Endothelial cell of umbilical vein (primary cell): ENCODE data around the gene COL17A1. TPM values are rescaled to one million over a fixed set of nuclear protein-coding genes. Genes with fewer than 3 reads are reported as not detected.

ENCODE experiments used
- BruUV-seq: library from RNA; stranded (reverse); fragments of 400-500 nt; replicated peaks from 2 replicates; lab custom pipeline; 2021; lab: Mats Ljungman, UMichigan
- CTCF ChIA-PET: fragments of 300-600, 350-600 bp; sonication (Branson Sonifier 250); formaldehyde crosslinking; loops from one replicate; lab custom pipeline; 2021; ENCODE audit warnings: antibody characterized with exemption, inconsistent platforms; lab: Charles Lee
- POLR2A ChIA-PET: fragments of 300-600, 350-600 bp; sonication (Branson Sonifier 250); formaldehyde crosslinking; loops from one replicate; lab custom pipeline; 2021; ENCODE audit warnings: antibody characterized with exemption, inconsistent platforms; lab: Charles Lee
- DNase-seq: peaks from one replicate; pipeline ENCODE4 v3.0.0-alpha.2; 2011; ENCODE audit warnings: low read depth, low spot score
- FAIRE-seq: peaks from 2 replicates; lab custom pipeline; 2011; peaks lifted over from hg19 to GRCh38; lab: Jason Lieb, UNC
- H2AFZ ChIP-seq: 2 replicates; pipeline ENCODE4 v1.6.0; 2012; ENCODE audit warnings: low read depth, low read length, control low read depth, inconsistent platforms
- H3K27ac ChIP-seq: 2 replicates; pipeline ENCODE4 v1.5.1; 2011; ENCODE audit warnings: low read depth, mild to moderate bottlenecking, control low read depth, low read length, moderate library complexity; ENCODE audit not compliant: insufficient read depth
- H3K27me3 ChIP-seq, 2 experiments: 2 replicates each; pipeline versions ENCODE4 v1.6.0 to v1.6.1; 2011; ENCODE audit warnings: low read length in 2 of 2, mixed read lengths in 1 of 2; ENCODE audit not compliant: control insufficient read depth in 2 of 2, insufficient read depth in 2 of 2
- H3K36me3 ChIP-seq, 2 experiments: 2 replicates in 1 of 2; 3 replicates in 1 of 2; pipeline ENCODE4 v1.5.1; 2011; ENCODE audit warnings: low read length in 2 of 2, mild to moderate bottlenecking in 1 of 2, moderate library complexity in 1 of 2; ENCODE audit not compliant: control insufficient read depth in 2 of 2, insufficient read depth in 2 of 2; ENCODE audit errors: extremely low read depth in 1 of 2
- H3K4me1 ChIP-seq: 3 replicates; pipeline ENCODE4 v1.5.1; 2011; ENCODE audit warnings: mild to moderate bottlenecking, low read length; ENCODE audit not compliant: control insufficient read depth, insufficient read depth; ENCODE audit errors: extremely low read depth
- H3K4me2 ChIP-seq: 2 replicates; pipeline ENCODE4 v1.6.1; 2011; ENCODE audit warnings: low read length, control low read depth, mixed read lengths; ENCODE audit not compliant: insufficient read depth
- H3K4me3 ChIP-seq, 3 experiments: fragments of 200-600 bp in 1 of 3; sonication (generic), shearing (Covaris generic) in 1 of 3; replicated peaks in 1 of 3; 2 replicates each; pipeline ENCODE4 v1.5.1; 2011 to 2016; ENCODE audit warnings: control low read depth in 3 of 3, low read length in 3 of 3, mild to moderate bottlenecking in 2 of 3, inconsistent platforms in 1 of 3, low read depth in 1 of 3, moderate library complexity in 1 of 3; ENCODE audit not compliant: insufficient read depth in 1 of 3
- H3K79me2 ChIP-seq: 2 replicates; pipeline ENCODE4 v1.6.0; 2012; ENCODE audit warnings: low read length, inconsistent platforms; ENCODE audit not compliant: control insufficient read depth, insufficient read depth
- H3K9ac ChIP-seq: replicated peaks from 2 replicates; pipeline ENCODE3; 2011; ENCODE audit warnings: low read length, control low read depth; ENCODE audit not compliant: insufficient read depth; ENCODE audit errors: extremely low read depth
- H3K9me1 ChIP-seq: replicated peaks from 3 replicates; pipeline ENCODE4 v1.6.0; 2011; ENCODE audit warnings: mild to moderate bottlenecking, low read length; ENCODE audit not compliant: control insufficient read depth, insufficient read depth; ENCODE audit errors: extremely low read depth
- H3K9me3 ChIP-seq: replicated peaks from 2 replicates; pipeline ENCODE4 v1.5.1; 2012; ENCODE audit warnings: low read length, inconsistent platforms; ENCODE audit not compliant: control insufficient read depth, insufficient read depth
- H4K20me1 ChIP-seq: replicated peaks from 2 replicates; pipeline ENCODE3; 2011; ENCODE audit warnings: mild to moderate bottlenecking, low read length; ENCODE audit not compliant: control insufficient read depth, insufficient read depth; ENCODE audit errors: extremely low read depth
- EZH2 ChIP-seq: IDR thresholded peaks from 2 replicates; pipeline ENCODE4 v1.6.1; 2012; ENCODE audit warnings: borderline replicate concordance, low read depth, mild to moderate bottlenecking, moderate library complexity, low read length, inconsistent platforms; ENCODE audit not compliant: severe bottlenecking
- FOS ChIP-seq: IDR thresholded peaks from 2 replicates; pipeline ENCODE4 v1.6.1; 2011; ENCODE audit warnings: mild to moderate bottlenecking, low read length, moderate library complexity, borderline replicate concordance; ENCODE audit not compliant: insufficient read depth
- GATA2 ChIP-seq: IDR thresholded peaks from 2 replicates; pipeline ENCODE4 v1.7.0; 2011; ENCODE audit warnings: low read depth, mild to moderate bottlenecking, moderate library complexity, mixed read lengths, low read length; ENCODE audit not compliant: insufficient read length, insufficient read depth
- JUN ChIP-seq: IDR thresholded peaks from 2 replicates; pipeline ENCODE4 v1.6.1; 2011; ENCODE audit warnings: borderline replicate concordance, low read depth; ENCODE audit not compliant: insufficient read length, insufficient read depth
- MYC ChIP-seq: IDR thresholded peaks from one replicate; pipeline ENCODE4 v1.6.1; 2011; ENCODE audit warnings: mild to moderate bottlenecking, low read depth, low read length
- POLR2A ChIP-seq: IDR thresholded peaks from 2 replicates; pipeline ENCODE4 v1.6.1; 2012; ENCODE audit warnings: low read depth, mild to moderate bottlenecking, control low read depth, low read length
- POLR2AphosphoS5 ChIP-seq: IDR thresholded peaks from 2 replicates; pipeline ENCODE4 v1.6.1; 2012; ENCODE audit warnings: low read depth, mild to moderate bottlenecking, control low read depth, low read length, moderate library complexity; ENCODE audit not compliant: insufficient read depth
- dilution Hi-C: fragments of 300-500 bp; cut with MboI; formaldehyde crosslinking; loops from one replicate; pipeline ENCODE4 v1.15.0; 2019; ENCODE audit warnings: low sequenced_read_pairs; ENCODE audit not compliant: extremely low pct_ligation_motif_present
- intact Hi-C: fragments of 100-400 bp; cut with micrococcal nuclease; formaldehyde crosslinking; loops from one replicate; pipeline ENCODE4 v1.10.0; 2022
- polyA plus RNA-seq, 4 experiments: library from polyadenylated mRNA; depleted of rRNA in 3 of 4; stranded (reverse) in 3 of 4; unstranded in 1 of 4; fragments of >200 nt; gene quantifications; 2 replicates each; pipeline versions ENCODE4 v1.2.1 to v1.2.3, GENCODE V29; 2011 to 2012; ENCODE audit warnings: missing spikeins in 1 of 4
- total RNA-seq: library from RNA; stranded (reverse); gene quantifications from 2 replicates; pipeline ENCODE4 v1.2.3, GENCODE V29; 2021
- TF ChIP-seq, protein P1 (sequence below): IDR thresholded peaks from 2 replicates; pipeline ENCODE4 v1.6.1; 2011; ENCODE audit not compliant: insufficient read depth, insufficient read length
- TF ChIP-seq, protein P2 (sequence below), 2 donors: IDR thresholded peaks; 1 replicate in 1 of 2; 2 replicates in 1 of 2; pipeline ENCODE4 v1.5.1; 2011; ENCODE audit warnings: low read length in 2 of 2, mild to moderate bottlenecking in 2 of 2, moderate library complexity in 2 of 2, control low read depth in 1 of 2, inconsistent platforms in 1 of 2, low read depth in 1 of 2; ENCODE audit not compliant: insufficient read depth in 1 of 2; ENCODE audit errors: extremely low read depth in 1 of 2

COL17A1 gene
- total and polyA plus RNA-seq, 2 donors (not counting 3 experiments of a cell fraction or from before 2014, with no cell fraction given): 0.57 to 1.3 TPM

DNA sequence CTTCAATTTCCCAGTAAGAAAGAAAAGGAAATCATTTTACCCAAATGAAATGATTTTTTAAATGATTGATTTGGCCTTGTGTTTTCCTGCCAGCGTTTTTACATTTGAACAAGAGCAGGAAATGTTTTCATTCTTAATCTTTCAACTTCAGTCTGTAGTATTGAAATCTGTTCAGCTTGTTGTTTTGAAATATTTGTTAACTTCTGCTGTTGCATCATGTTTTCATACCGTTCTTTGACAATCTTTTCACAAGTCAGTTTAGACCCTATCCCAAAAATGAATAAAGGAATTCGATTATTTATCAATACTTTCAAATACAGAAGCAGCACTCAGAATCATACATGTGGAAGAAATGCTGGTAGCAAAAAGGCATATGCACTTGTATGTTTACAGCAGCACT is 44.4 kb upstream of the COL17A1 start:
- H3K27me3 ChIP-seq: no peaks in the 10 kb centered on the region
- intact Hi-C loops: no loop called here
- no peaks in the 10 kb centered on the region for H3K9me1 ChIP-seq
- DNase-seq (peak; percentile 54), FAIRE-seq (no peak)
- no peak overlapping the region for H3K4me2 ChIP-seq
- dilution Hi-C loops: no loop called here
- H3K27ac ChIP-seq: no peak overlapping the region
- H3K4me1 ChIP-seq: no peaks in the 10 kb centered on the region
- TF ChIP-seq EZH2 (no peak), MYC (no peak), POLR2A (no peak), POLR2AphosphoS5 (no peak), JUN (no peak), FOS (no peak), GATA2 (no peak)
- TF ChIP-seq, protein P1, sequence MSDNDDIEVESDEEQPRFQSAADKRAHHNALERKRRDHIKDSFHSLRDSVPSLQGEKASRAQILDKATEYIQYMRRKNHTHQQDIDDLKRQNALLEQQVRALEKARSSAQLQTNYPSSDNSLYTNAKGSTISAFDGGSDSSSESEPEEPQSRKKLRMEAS: no peak
- TF ChIP-seq, protein P2, sequence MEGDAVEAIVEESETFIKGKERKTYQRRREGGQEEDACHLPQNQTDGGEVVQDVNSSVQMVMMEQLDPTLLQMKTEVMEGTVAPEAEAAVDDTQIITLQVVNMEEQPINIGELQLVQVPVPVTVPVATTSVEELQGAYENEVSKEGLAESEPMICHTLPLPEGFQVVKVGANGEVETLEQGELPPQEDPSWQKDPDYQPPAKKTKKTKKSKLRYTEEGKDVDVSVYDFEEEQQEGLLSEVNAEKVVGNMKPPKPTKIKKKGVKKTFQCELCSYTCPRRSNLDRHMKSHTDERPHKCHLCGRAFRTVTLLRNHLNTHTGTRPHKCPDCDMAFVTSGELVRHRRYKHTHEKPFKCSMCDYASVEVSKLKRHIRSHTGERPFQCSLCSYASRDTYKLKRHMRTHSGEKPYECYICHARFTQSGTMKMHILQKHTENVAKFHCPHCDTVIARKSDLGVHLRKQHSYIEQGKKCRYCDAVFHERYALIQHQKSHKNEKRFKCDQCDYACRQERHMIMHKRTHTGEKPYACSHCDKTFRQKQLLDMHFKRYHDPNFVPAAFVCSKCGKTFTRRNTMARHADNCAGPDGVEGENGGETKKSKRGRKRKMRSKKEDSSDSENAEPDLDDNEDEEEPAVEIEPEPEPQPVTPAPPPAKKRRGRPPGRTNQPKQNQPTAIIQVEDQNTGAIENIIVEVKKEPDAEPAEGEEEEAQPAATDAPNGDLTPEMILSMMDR (IDR thresholded peaks at IDR 0.05; ENCODE audit: extremely low read depth in 1 of 2, insufficient read depth in 1 of 2, low read depth in 1 of 2, low read length in 2 of 2): no peak
- no peaks in the 10 kb centered on the region for H3K9me3 ChIP-seq
- no TSS peak for BruUV-seq
- H3K79me2 ChIP-seq: no peaks in the 10 kb centered on the region
- H3K36me3 ChIP-seq: no peaks in the 10 kb centered on the region
- no peaks in the 10 kb centered on the region for H4K20me1 ChIP-seq
- H2AFZ ChIP-seq: no peak overlapping the region
- H3K4me3 ChIP-seq: no peak overlapping the region
- ChIA-PET POLR2A (no interaction called here), CTCF (interaction anchor here (0.6 to 1.2 kb wide), 3 partner anchors 11 to 246 kb away, joined by 3 read pairs; no protein-coding TSS in a partner anchor)
- no peak overlapping the region for H3K9ac ChIP-seq
